Measurements from ENCODE around the gene MAPKAP1.

Gene MAPKAP1

DNA sequence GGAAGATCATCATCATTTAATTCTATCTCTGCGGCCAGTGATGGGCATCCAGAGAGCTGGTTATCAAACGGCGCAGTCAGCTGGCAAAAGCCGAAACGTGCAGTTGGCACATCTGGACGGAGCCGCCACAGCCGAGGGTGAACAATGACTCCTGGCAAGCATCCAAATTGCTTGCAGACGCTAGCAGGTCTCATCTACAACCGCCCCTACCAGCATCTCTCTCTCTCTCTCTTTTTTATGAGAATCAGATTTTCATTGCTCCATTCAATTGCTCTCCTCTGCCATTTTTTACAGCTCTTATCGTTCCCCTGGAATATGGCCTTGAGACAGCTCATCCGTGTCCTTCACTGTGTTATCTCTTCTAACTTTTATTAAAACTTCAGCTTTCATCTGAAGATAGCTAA lies 165.2 kb downstream of the MAPKAP1 start:
- TF ChIP-seq, protein P1, sequence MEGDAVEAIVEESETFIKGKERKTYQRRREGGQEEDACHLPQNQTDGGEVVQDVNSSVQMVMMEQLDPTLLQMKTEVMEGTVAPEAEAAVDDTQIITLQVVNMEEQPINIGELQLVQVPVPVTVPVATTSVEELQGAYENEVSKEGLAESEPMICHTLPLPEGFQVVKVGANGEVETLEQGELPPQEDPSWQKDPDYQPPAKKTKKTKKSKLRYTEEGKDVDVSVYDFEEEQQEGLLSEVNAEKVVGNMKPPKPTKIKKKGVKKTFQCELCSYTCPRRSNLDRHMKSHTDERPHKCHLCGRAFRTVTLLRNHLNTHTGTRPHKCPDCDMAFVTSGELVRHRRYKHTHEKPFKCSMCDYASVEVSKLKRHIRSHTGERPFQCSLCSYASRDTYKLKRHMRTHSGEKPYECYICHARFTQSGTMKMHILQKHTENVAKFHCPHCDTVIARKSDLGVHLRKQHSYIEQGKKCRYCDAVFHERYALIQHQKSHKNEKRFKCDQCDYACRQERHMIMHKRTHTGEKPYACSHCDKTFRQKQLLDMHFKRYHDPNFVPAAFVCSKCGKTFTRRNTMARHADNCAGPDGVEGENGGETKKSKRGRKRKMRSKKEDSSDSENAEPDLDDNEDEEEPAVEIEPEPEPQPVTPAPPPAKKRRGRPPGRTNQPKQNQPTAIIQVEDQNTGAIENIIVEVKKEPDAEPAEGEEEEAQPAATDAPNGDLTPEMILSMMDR (conservative IDR thresholded peaks at IDR 0.05) = no peak
- H3K27ac ChIP-seq = no peak overlapping the region

- TF ChIP-seq, protein P1 (conservative IDR thresholded peaks at IDR 0.05) = no peak
- no peak overlapping the region for H3K27ac ChIP-seq
Measured at GRCh38 chr9:125540497-125540896, 166.5 kb downstream of the MAPKAP1 start.

DNA sequence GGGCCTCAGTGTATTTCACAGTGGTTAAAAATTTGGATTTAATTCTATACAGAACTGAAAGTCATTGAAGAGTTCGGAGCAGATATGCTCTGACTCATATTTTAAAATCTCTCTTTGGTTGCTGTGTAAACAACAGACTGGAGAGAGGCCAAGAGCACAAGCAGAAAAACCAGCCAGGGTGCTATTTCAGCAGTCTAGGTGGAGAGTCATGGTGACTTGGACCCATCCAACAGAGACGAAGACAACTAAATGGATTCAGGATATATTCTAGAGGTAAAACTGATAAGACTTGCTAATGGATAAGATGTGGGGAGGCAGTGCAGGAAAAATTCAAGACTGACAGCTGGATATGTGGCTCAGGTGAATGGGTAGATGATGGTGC lies 168.9 kb downstream of the MAPKAP1 start:
- H3K27ac ChIP-seq = peak overlapping the region; percentile 75
- TF ChIP-seq, protein P1 (conservative IDR thresholded peaks at IDR 0.05) = no peak

- TF ChIP-seq, protein P1 (conservative IDR thresholded peaks at IDR 0.05) = no peak
- peak overlapping the region; percentile 75 for H3K27ac ChIP-seq
Measured at GRCh38 chr9:125537442-125538091, 169.4 kb downstream of the MAPKAP1 start.

GRCh38 chr9:125536776-125537175 lies 170.2 kb downstream of the MAPKAP1 start:
- TF ChIP-seq, protein P1 (conservative IDR thresholded peaks at IDR 0.05) = no peak

DNA sequence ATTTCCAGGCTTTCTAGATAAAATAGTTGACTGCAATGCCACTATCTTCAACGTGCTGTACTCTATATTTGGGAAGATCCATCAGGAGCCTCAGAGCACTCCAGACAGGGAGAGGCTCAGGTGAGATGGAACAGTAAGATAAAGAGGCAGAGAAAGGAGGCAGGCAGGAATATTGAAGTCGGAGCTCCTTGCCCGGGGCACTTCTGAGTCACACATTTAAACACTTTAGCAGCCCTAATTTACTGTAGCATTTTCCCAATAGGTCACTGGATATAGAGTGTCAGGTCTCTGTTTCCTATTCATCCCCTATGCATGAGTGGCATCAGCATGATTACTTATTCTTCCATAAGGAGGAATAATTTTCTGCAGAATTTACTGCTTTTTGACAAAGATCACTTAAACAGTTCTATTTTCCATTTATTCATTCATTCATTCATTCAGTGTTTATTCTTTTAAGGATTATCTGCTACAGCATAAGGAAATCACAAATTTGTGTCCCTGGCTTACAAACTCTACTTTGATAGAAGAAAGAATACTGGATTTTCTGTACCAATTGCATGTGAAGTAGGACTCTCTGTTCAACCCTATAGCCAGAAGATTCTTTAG lies 170.7 kb downstream of the MAPKAP1 start:
- TF ChIP-seq, protein P1 (conservative IDR thresholded peaks at IDR 0.05) = no peak
- H3K27ac ChIP-seq = peak overlapping the region; percentile 75; the same call in 1 of the 2 replicates

More at GRCh38 chr9:125536776-125537175, 170.2 kb downstream of the MAPKAP1 start:
- H3K27ac ChIP-seq = peak overlapping the region; percentile 75; the same call in 1 of the 2 replicates

DNA sequence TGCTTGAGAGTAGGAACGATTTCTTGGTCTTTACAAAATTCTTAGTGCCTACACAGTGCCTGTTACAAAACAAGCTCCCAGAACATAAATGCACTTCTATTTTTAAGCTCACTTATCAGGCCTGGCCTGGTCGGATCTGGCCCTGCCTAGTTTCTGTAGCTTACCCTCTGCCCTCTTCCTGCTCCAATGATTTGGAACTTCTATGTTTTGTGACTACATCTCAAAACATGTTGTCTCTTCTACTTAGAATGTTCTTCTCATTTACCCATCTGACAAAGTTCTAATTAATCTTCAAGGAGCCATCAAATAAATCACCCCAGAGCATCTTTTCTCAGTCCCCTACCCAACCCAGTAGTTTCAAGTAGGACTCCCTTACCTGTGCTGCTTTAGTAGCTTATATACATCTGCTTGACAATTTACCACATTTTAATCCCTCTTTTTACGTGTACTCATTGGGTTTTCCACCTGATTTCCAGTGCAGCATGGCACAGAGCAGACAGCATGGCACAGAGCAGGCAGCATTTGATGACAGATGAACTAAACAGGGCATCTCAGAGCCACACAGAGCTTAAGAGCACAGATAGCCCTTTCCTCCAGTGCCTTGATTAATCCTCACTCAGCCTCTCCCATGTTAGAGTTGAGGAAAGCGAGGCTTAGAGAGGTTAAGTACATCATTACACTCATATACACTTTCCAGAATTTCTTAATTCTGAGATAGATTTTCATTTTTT lies 171.9 kb downstream of the MAPKAP1 start:
- TF ChIP-seq, protein P1 (conservative IDR thresholded peaks at IDR 0.05) = no peak
- peak overlapping the region; percentile 75; the same call in 1 of the 2 replicates for H3K27ac ChIP-seq

Data from VCaP (cell line).